HT1080 (cell line): Measurements from ENCODE around the gene RIMS1. TPM values are rescaled to one million over a fixed set of nuclear protein-coding genes. Genes with fewer than 3 reads are reported as not detected.
A peak's percentile ranks its signal among the peaks of the same experiment; 100 is the strongest.

Experiments used
- DNase-seq: peaks from one replicate; pipeline ENCODE4 v3.0.0-alpha.2; 2015; ENCODE audit warnings: low read depth
- total RNA-seq: library from RNA; depleted of rRNA; stranded (reverse); fragments of >200 nt; shearing (Covaris generic); gene quantifications from 2 replicates; pipeline ENCODE4 v1.2.3, GENCODE V29; 2014

The RIMS1 gene
- total RNA-seq, 1 experiment from 2014 or later = 0.06 TPM

DNA sequence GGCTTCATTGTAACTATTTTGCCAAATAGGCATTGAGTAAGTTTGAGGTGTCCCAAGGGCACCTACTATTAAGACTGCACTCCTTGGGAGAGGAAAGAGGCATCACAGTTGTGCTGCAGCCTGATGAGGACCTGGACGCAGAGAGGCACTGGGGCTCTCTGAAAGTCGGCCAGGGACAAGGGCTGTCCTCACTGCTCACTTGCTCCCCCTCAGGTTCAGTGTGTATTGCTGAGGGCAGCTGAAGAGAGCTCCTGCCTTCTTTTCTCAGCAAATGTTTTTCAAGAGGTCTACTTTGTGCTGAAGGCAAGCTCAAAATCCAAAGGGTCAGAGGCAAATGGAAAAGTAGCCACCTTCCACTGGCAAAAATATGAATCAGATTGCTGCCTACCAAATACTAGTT, 331.8 kb downstream of the RIMS1 start:
- peak; percentile 40 for DNase-seq

DNA sequence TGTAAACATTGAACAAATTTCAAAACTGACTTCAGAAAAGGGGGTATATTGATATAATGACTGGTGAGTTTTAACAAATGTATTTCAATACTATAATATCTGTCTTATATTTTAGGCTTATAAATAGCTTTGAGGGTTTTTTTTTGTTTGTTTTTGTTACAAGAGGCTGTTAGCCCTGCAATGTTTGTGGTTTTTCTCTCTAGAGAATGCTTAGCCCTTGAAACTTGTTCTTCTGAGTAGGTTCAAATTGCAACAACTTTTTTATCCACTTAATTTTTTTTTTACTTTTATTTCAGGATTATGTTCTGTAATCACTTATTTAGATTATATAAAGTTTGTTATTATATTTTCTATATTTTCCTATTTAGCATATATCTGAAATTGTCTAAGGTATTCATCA, 333.2 kb downstream of the RIMS1 start:
- no peak for DNase-seq

DNA sequence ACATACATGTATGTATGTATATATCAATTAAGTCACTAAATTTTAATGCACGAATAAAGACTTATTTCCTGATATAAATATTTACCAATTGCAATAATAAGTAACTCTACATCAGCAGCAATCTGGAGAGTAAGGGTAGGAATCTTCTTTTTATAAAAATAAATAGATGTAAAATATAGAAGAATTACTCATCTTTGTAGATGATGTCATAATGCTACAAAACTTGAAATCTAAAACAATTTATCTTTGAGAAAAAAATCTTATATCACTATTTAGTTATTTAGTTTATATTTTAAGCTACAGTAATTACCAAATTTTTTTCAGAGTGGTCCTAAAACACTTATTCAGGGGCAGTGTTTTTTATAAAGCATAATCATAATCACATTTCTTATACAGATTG, 351.7 kb downstream of the RIMS1 start:
- DNase-seq = no peak

DNA sequence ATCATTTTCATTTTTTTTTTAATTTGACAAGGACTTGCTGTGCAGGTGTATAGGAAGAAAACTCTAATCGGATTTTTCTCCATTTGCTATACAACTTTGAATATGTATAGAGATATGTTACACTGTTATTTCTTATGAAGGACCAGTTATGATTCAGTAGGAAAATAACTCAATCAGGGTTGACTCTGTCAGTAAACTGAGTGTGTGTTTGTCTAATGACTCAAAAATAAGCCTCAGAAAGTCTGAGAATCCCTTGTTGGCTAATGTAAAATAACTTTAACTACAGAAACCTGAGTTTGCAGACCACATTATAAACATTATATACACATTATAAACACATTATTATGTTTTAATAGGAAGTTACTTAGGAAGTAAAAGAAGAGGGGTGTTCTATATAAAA, 352.6 kb downstream of the RIMS1 start:
- DNase-seq = peak; percentile 32

DNA sequence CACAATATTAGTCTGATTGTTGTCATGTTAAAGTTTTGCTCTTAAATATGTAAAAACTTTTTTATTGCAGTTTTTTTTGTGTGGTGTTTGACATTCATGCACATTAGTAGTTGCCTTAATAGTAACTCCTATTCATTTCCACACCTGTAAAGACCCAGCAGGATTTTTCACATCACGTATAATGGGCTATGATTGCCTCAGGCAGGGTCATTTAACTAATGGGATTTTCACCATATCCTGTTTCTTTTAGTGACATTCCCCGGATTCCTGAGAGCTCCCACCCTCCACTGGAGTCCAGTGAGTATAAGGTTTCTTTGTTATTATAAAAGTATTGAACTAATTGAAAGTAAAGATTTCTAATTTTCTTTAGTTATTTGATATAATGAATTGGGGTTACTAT, 359.2 kb downstream of the RIMS1 start:
- peak; percentile 33 for DNase-seq

DNA sequence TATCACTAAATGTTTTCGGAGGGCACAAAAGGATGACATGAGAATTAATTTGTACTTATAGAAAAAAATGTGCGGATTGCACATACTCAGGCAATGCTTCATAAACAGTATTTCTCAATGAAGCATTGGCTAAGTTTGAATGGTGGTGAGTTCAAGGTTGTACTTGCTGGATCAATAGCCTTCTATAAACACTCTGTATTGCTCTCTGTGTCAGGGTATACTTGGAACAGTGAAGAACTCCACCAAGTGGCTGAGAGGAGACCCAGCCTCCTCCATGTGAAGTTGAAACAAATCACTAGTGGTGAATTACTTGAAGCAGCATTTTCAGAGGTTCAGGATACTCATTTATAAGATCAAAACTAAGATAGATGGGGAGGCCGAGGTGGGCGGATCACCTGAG, 360.6 kb downstream of the RIMS1 start:
- DNase-seq = no peak

DNA sequence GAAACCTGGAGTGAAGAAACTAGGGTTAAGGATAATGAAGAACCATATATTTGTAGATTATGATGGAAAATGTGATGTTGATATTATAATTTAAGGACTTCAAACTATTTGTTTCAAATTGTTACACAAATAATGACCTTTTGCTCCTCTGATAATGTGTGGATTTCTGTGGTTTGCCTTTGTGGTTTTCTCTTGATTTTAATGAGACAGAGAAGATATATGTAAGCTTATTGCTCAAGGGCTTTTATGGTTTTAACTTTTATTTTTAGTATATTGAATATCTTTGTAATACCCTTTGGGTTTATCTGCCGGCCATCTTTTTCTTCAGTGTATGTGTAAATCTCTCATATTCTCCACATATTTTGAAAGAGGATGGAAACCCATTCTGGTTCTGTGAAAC, 362.3 kb downstream of the RIMS1 start:
- DNase-seq = no peak

DNA sequence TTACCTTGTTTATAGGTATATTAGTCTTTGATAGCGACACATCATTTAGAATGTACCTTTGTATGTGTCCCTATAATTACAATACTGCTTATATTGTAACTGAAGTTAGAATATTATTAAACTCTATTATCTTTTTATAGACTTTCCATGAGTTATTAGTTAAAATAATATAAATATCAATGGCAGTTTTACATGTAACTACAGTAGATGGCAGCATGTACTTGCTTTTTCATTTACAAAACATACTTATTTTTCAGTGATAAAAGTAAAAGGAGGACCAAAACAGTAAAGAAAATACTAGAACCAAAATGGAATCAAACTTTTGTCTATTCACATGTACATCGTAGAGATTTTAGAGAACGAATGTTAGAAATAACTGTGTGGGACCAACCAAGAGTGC, 364.3 kb downstream of the RIMS1 start:
- no peak for DNase-seq

DNA sequence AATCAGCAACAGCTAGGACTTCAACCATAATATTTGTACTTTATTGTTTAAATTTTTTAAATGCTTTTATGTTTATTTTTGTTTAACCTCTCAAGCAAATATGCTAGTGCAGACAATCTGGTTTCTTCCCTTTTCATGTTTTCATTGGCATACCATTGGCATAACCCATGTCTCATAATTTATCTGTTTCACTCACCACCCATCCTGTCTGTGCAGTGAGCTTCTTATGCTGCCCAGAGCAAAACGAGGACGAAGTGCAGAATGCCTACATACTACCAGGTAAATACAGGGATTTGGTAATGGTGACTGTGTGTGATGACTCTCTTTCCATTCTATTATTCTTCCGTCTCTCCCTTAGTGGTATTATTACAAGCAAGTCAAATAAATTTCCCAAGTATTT, 374.1 kb downstream of the RIMS1 start:
- no peak for DNase-seq

DNA sequence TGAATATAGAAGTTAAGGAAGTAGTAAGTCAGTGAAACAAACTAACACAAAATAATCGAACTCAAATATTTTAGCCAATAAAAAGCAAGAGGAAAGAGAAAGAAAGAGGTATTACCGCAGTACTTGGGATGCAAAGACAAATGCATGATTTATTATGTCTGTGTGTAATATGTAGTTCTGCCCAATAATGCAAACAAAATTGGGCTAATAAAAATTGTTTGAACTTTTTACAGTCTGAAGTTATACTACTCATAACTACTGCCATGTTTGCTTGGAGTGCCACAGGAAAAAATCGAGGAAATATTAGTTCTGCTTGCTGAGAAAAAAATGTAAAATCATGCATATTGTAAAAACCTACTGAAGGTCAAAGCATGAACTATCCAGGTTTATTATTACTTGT, 375.2 kb downstream of the RIMS1 start:
- DNase-seq = no peak

DNA sequence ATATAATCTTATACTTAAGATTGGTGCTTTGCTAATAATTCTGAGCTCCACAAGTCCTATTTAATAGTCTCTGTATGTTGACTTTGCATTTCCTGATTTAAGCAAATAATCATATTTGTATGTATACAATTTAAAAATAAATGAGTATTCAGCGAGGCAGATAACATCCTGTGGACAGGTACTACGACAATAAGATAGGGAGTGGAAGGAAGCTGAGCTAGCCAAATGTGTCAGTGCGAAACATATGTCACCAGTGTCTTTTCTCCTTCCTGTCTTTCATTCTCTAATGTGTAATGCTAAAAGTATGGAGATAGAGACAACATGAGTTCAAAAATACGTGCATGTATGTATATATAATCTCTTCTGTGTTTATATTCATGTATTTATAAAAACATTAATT, 375.9 kb downstream of the RIMS1 start:
- DNase-seq = no peak

DNA sequence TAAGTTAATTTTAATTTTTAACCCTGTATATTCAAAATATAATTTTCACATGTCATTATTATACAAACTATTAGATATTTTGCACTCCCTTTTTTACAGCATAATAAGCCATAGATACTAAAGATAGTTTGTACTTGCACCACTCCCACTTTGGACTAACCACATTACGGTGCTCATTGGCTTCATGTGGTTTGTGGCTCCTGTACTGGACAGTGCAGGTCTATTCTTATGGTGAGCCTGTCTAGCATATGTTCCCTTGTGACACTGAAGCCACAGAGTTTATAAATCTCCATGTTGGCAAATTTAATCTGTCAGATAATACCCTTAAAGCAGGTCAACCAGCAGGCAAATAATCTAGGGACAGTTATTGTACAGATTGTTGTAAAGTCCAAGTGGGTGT, 381.1 kb downstream of the RIMS1 start:
- no peak for DNase-seq

DNA sequence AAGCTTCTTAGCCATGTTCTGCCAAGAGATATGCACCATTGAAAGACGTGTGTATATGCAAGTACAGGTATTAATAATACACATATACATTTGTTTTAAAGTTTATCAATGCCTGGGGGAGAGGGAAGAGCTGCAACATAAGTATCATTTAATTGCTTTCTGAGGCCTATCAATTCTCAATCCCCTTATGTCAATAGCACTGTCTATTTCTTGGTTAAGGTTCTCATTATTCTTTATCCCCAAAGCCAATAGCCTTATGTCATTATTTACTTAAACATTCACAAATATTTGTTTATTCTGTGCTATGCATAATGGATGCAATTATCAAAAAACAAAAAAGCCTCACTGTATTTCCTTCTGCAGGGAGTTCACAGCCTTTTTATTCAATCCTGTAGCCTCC, 385.2 kb downstream of the RIMS1 start:
- DNase-seq = no peak

DNA sequence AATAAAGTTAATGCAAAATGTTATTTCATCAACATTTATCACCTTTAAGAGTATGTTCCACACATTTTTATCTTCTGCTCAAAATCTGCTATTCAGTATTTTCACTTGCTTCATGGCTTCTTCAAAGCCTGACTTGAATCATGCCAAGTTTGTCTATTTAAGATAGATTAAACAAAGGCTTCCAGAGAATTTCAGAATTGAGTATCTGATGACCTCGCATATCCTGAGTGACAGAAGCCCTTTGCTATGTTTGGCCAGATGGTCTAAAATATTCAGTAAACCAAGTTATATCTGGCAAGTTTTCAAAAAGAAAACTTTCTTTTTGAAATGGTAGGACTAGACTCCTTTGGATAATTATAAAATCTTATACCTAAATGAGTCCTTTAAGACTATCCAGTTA, 386.6 kb downstream of the RIMS1 start:
- DNase-seq = peak; percentile 59

DNA sequence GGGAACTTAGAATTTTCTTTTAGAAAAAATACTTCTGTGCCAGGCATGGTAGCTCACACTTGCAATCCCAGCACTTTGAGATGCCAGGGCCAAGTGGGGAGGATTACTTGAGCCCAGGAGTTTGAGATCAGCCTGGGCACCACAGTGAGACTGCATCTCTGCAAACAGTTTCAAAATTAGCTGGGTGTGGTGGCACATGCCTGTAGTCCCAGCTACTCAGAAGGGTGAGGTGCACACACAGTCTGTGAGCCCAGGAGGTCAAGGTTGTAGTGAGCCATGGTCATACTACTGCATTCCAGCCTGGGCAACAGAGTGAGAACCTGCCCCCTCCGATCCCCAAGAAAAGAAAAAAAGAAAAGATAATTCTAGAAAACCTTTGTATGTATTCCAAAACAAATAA, 389.5 kb downstream of the RIMS1 start:
- no peak for DNase-seq

DNA sequence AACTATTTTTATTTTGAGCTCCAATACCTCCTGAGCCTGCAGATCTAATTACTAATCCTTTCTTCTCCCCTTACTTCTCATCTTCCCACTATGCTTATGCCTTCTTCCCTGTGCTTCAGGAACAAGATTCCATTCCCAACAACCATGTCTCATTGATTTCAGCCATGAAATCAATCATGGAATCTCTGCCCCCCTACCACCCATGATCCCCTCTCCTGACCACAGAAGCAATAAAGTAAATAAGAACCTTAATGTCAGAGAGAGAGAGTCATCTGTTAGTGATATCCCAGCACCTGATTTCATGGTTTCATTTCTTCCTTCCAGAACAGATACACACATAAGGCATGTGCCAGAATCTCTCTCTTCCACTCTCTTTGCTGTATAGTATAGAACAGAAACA, 395.9 kb downstream of the RIMS1 start:
- DNase-seq = no peak

DNA sequence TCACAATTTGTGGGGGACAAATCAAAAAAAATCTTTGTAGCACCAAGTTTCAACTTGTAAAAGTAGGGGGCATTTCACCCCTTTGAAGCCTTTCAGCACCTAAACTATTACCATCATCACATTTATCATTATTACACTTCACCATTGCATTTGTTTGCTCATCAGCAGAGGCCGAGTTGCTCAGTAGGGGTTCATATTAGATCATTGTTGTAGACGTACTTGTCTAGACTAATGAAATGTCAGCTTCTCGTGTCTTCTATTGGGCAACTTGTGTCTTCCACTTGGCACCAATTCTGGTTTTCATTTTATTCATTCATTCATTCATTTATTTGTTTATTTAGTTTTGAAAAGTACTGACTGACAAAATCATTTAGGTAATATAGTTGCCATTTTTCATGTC, 397.2 kb downstream of the RIMS1 start:
- DNase-seq = no peak

DNA sequence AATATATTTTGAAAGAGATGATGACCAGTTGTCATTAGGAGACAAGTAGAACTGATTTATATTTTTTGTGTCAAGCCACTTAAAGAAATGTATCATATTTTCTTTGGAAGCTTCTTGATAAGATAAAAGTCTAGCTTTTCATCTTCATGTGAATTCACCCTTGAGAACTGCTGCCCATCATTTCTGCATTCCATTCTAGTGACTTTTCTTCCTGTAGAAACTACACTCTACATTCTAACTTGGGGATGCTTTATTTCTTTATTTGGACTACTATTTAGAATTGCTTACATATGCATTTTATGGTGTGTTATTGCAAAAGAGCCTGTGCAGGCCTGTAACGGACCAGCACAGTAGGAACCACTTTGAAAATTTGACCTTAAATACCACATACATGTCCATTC, 400.6 kb downstream of the RIMS1 start:
- peak; percentile 72 for DNase-seq

DNA sequence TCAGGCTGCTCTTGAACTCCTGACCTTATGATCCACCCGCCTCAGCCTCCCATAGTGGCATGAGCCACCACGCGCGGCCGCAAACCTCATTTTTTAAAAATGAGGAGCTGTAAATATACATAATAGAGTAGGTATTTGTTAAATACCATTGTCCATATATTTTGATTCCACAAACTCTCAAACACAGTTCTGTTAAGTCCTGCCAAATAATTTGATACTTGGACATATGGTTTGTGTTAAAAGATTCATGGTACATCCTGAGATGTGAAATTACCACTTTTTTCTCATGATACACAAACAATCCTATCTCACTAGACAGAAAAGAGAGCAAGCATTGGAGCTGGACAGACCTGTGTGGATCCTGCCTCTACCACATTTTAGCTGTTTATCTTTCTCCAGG, 401.5 kb downstream of the RIMS1 start:
- DNase-seq = no peak

DNA sequence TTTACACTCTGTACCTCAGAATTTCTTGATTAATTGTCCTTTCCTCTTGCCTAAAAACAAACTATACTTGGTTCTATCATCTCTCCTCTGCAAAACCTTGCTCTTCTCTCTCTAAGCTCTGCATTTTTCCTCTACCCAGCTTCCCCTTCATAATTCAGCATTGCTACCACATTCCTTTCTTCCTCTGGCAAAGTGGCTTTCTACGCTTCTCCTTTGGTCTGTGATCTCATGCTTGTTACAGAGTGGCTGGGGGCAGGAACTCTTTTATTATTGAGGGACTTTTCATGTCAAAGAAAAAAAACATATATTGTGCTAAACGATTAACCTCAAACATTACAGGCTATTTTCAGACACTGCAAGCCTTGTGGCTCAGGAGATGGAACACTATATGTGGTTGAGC, 402.2 kb downstream of the RIMS1 start:
- no peak for DNase-seq

DNA sequence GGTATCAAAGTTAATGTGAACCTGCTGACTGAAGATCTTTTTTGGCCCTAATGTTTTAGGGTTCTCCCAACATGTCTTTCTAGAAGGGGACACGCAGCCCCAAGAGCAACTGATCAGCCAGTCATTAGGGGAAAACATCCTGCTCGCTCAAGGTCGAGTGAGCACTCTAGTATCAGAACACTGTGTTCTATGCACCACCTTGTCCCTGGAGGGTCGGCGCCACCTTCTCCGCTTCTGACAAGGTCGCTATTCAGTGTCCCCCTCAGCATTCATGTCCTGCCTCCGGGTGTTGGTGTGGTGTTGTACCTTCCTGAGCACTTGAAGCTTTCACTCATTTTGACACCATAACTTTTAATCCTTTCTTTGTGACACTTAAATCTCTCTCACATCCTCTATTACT, 404.3 kb downstream of the RIMS1 start:
- no peak for DNase-seq

DNA sequence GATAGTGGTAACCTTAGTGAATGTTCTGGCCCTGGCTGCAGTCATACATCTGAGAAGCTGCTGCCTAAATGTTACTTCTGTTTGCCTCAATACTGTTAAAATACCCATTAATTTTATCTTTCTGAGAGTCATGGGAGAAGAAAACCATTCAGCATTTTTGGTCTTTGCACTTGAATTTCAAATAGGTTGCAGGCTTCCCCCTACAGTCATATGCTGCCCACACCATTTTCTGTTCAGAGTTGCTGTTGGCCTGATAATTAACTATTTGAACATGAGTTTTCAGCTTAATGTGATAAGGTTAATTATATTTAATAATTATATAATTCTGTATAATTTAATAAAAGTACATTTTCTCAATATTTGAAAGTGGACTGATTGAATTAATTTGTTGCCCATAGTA, 410.0 kb downstream of the RIMS1 start:
- DNase-seq = no peak

DNA sequence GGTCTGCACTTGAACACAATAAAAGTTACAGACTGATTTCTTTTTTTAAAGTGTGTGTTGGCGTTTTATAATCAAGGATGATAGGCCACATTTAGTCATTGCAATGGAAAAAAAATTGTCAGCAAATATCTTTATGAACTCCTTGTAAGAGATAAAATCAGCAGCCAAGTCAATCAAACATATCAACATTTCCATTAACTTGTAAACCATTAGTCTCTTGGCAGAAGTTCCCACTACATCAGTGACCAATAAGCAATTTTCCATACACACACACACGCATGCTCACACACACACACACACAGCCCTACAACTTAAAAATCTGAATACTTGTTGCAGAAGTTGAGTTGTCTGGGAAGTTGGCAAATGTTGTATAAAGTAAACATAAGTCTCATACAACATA, 419.6 kb downstream of the RIMS1 start:
- DNase-seq = no peak

DNA sequence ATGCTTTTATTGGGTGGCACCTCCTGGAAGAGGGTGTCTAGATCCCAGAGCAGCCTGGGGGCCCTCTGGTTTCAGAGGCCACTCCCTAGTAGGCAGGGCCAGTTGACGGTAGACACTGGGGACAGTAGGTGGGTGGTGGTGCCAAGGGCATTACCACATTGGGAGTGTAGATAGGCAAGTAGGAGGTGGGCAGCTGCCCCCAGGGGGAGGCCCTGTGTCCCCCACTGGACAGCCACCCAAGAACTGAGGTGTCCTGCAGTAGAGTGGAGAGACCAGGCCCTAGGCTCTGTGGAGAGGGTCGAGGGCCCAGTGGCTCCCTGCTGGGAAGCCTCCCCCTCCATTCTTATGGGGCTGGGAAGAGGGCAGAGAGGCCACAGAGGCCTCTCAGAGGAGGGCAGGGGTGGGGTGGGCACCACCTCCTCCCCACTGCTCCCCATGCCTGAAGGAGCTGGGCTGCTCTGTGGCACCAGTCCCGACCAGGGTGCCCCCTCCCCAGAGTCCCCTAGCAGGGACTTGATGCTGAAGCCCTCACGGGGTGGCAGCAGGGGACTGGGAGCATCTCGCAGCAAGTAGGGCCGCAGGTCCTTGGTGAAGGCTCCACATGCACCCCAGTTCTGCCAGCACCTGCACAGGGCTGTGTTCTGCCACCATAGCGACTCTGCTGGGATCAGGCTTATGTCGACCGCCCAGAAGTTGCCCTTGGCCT, 430.5 kb downstream of the RIMS1 start:
- DNase-seq = no peak
